Measurements from ENCODE around the gene SASH1.

- no peak for TF ChIP-seq CTCF (IDR thresholded peaks at IDR 0.05)
- TF ChIP-seq EP300 (IDR thresholded peaks at IDR 0.05) = no peak
Measured at GRCh38 chr6:148293181-148293995, 49.2 kb upstream of the SASH1 start.
